ENCODE data around the gene UNG.

DNA sequence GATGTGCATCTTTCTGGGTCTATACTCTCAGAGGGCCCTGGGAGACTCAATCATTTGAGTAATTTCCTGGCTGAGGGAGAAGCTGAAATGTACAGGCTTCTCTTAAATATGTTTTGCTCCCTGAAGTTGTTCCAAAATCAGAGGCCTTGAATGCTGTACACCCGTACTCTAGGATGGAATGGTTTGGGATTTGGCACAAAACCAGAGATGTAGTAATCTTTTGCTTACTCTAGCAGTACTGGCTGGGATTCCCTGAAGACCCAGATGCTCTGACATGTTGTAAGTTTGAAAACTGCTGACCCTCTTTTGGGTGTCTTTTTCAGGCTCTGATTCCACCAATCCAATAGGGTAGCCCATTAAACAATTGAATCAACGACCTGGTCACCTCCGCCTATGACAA lies 29.4 kb downstream of the UNG start:
- TF ChIP-seq, protein P1, sequence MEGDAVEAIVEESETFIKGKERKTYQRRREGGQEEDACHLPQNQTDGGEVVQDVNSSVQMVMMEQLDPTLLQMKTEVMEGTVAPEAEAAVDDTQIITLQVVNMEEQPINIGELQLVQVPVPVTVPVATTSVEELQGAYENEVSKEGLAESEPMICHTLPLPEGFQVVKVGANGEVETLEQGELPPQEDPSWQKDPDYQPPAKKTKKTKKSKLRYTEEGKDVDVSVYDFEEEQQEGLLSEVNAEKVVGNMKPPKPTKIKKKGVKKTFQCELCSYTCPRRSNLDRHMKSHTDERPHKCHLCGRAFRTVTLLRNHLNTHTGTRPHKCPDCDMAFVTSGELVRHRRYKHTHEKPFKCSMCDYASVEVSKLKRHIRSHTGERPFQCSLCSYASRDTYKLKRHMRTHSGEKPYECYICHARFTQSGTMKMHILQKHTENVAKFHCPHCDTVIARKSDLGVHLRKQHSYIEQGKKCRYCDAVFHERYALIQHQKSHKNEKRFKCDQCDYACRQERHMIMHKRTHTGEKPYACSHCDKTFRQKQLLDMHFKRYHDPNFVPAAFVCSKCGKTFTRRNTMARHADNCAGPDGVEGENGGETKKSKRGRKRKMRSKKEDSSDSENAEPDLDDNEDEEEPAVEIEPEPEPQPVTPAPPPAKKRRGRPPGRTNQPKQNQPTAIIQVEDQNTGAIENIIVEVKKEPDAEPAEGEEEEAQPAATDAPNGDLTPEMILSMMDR (IDR thresholded peaks at IDR 0.05) = no peak
- no peak for TF ChIP-seq POLR2A (IDR thresholded peaks at IDR 0.05)

Data from heart left ventricle (tissue), 13 donors.